ENCODE data around the gene GJC2.

The GJC2 gene

DNA sequence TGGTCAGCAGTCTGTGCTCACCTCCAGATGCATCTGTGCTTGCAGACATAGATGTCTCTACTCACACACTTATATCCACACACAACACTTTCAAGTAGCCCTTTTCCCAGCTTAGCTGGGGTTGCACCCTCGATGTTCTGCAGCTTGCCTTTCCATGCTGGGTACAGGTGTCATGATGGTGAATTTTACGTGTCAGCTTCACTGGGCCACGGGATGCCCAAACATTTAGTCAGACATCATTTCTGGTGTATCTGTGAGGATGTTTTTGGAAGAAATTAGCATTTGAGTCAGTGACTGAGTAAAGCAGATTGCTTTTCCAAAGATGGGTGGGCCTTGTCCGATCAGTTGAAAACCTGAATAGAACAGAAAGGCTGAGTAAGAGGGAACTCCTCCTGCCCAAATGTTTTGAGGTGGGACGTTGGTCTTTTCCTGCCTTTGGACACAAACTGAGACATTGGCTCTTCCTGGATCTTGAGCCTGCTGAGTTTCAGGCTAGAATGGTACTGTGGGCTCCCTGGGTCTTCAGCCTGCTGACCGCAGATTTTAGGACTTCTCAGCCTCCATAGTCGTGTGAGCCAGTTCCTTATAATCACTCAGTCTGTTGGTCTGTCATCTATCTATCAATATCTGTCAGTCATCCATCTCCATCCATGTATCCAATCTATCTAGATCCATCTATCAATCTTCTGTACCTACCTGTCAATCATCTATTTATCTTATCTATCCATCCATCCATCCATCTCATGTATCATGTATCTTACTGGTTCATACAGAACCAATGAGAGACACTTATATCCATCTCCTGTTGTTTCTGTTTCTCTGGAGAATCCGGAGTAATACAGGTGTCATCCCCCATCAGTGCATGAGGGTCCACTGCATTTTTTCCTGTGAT, 45.4 kb downstream of the GJC2 start:
- DNase-seq (ENCODE audit: low spot score) = no peak

GRCh38 chr1:228197555-228198147, 47.9 kb downstream of the GJC2 start:
- DNase-seq (ENCODE audit: low spot score) = no peak

DNA sequence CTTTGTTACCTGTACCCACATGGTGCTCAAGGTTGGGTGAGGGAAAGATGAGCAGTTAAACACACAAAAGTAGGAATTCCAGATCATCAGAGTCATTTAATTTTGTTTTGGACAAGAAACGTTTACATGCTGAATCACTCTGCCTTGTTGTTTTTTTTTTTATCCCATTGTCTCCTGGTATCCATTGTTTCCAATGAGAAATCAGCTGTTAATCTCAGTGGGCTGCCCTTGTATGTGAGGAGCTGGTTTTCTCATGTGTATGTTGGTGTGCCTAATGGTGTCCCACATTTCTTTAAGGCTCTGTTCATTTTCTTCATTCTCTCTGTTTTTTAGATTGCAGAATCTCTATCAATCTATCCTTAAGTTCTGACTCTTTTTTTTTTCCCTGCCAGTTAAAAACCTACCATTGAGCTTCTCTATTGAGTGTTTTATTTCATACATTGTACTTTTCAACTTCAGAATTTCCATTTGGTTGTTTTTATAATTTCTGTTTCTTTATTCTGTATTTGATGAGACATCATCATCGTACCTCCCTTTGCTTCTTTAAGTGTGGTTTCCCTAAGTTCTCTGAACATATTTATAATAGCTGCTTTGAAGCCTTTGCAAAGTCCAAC, 49.4 kb downstream of the GJC2 start:
- no peak for DNase-seq (ENCODE audit: low spot score)

DNA sequence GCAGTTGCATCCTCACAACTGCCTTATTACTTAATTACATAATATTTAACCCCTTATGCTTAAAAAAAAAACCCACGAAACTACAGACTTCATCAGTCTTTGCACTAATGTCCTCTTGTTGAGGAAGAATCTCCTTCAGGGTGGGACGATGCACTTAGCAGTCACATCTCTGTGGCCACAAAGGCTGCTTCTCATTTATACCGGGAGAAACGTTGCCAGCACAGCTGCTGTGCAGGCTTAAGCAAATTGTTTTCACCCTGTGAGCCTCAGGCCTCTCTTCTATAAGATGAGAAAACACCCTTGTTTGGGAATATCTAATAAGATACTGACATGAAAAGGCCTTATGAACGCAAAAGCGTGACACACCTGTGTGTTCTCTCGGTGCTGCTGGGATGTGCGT, 55.2 kb downstream of the GJC2 start:
- no peak for DNase-seq (ENCODE audit: low spot score)

DNA sequence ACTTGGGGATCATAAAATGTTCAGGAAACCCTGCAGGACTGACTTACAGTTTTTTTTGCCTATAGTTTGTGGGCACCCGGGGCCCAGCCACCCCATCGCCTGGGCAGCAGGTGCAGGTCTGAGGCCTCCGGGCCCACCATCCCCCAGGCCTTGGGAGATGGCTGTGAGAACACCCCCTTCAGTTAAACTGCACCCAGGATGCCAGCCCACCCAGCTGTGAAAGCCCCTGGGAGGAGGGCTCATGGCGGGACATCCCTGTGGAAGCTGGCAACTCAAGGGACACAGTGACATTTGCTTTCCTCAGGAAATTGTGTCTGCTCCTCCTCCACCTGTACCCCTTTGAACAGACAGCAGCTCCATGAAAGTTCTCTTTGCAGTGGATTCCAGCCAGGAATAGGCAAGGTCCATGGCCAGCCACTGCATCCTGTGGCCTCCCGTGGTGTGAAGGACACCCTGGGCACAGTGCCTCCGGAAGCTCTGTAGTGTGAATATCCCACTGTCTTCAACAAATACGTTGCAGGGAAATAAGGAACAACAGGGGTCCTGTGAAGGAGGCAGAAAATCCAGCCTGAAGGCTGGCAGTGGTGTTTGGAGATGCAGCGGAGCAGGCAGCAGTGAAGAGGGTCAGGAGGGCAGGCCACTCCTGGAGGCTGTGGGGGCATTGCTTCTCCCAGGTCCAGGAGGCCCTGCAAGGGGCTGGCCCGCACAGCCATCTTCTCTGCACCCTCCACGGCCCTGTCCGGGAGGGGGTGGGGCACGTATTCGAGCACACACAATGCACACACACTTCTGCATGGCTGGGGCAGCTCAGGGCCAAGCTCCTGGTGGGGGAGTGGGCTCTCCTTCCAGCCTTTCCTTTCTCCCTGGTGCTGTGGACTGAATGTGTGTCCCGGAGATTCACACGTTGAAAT, 56.1 kb downstream of the GJC2 start:
- DNase-seq (ENCODE audit: low spot score) = peak; percentile 32

- DNase-seq (ENCODE audit: low spot score) = peak; percentile 47
Measured at GRCh38 chr1:228206582-228207351, 57.0 kb downstream of the GJC2 start.

DNA sequence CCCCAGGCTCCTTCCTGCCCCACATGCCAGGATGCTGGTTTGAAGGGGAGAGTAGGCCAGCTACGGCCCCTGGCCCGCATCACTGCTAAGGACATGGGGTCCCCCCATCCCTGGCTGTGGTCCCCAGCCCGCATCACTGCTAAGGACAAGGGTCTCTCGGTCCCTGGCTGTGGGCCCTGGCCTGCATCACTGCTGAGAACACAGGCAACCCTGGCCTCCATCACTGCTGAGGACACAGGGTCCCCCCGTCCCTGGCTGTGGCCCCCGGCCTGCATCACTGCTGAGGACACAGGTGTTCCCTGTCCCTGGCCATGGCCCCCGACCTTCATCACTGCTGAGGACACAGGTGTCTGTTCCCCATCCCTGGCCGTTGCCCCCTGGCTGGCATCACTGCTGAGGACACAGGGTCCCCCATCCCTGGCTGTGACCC, 57.7 kb downstream of the GJC2 start:
- peak; percentile 46 for DNase-seq (ENCODE audit: low spot score)

DNA sequence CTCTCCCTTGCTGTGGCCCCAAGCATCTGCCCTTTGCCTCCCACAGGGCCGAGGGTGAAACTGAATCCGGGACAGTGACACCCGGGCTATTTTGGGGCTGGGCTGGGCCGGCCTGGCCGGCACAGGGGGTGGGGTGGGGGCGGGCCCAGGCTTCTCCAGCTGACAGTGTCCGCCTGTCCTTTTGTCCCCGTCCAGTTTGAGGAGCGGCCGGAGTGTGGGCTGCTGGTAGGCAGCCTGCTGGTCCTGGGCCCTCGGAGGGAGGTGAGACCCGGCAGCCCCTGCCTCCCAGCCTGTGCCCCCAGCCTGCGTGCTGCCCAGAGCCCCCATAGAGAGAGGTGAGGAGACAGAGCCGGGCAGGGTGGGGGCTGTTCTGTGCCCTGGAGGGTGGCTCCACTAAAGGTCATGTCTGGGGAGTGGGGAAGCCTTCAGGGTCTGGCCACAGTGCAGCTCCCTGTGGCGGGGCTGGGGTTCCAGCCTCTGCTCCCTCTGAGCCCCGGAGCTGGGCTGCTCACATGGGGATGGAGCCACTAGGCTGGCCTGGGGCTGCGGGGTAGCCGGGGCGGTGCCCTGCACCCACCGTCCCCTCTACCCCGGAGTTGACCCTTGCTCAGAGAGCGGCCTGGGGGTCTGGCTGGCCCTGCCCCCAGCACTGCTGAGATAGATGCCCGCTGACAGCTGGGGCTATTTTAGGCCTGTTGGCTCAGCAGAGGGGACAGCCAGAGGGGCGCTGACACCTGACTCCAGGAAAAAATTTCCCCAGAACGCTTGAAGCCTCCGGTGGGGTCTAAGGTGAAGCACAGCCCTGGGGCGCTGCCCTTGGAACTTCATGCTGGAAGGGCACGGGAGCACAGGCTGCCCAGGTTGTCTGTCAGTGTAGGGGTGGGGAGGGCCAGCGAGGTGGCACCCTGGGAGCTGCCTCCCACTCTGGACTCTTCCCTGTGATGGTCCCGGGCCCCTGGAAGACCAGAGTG, 58.4 kb downstream of the GJC2 start, which contains the start of gene OBSCN:
TSS of gene OBSCN (plus strand) at position 194 of the 971 bp plus-strand sequence. CDS start 3,740 bp downstream, outside the sequence.
- DNase-seq (ENCODE audit: low spot score) = peak; percentile 48

DNA sequence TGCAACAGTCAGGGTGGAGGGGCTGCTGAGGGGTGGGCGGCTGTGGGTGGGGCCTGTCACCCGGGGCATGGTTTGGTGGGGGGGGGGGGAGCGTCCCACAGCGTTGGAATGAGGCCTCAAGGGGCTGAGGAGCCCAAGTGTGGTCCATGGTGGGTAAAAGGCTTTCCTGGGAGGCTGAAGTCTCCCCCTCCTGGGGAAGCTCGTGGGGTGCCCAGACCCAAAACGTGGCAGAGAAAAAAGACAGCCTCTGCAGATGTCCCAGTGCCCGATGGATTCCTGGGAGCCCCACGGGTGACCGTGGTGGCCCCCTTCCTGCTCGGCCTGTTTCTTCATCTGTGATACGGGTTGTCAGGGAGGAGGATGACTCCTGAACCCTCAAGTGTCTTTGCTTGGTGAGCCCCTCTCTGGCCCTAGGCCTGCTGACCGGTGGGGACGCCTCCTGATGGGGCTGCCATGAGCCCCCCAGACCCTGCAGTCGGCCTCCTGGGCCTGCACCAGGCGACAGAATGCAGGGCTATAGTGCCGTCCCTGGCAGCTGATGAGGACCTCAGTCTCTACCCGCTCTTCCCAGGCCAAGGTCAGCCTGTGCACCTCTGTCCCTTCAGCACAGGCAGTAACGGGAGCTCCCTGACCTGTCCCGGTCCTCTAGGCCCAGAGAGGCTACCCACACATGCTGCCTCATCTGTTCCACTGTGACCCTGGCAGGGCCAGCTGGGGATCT, 59.3 kb downstream of the GJC2 start:
- no peak for DNase-seq (ENCODE audit: low spot score)

Measured in ecto neural progenitor cell (in vitro differentiated cells).